Loucy (cell line): ENCODE data around the gene SNX21.

Experiments
- H2AFZ ChIP-seq: fragments of 200-600 bp; sonication (generic); 2 replicates; pipeline ENCODE4 v1.6.0; 2016; ENCODE audit warnings: antibody characterized with exemption, mild to moderate bottlenecking, low read length, moderate library complexity
- H3F3A ChIP-seq: fragments of 200-600 bp; 2 replicates; pipeline ENCODE4 v1.6.0; 2016; ENCODE audit warnings: antibody characterized with exemption, low read depth, mild to moderate bottlenecking
- H3K27me3 ChIP-seq: fragments of 200-600 bp; sonication (generic); 2 replicates; pipeline ENCODE4 v1.6.1; 2014; ENCODE audit warnings: low read length, mild to moderate bottlenecking; ENCODE audit not compliant: insufficient read depth, poor library complexity, severe bottlenecking
- H3K36me3 ChIP-seq: fragments of 200-600 bp; sonication (generic); 2 replicates; pipeline ENCODE4 v1.6.1; 2016; ENCODE audit warnings: low read length; ENCODE audit not compliant: insufficient read depth
- H3K4me1 ChIP-seq: fragments of 200-600 bp; sonication (generic); 2 replicates; pipeline ENCODE4 v1.5.1; 2014; ENCODE audit warnings: low read length, mild to moderate bottlenecking; ENCODE audit not compliant: insufficient read depth, poor library complexity, severe bottlenecking
- H3K4me2 ChIP-seq: fragments of 200-600 bp; sonication (generic); 2 replicates; pipeline ENCODE4 v1.6.0; 2014; ENCODE audit warnings: antibody characterized with exemption, low read length, low read depth, mild to moderate bottlenecking; ENCODE audit not compliant: poor library complexity, severe bottlenecking
- H3K4me3 ChIP-seq: fragments of 200-600 bp; sonication (generic); 2 replicates; pipeline ENCODE4 v1.5.1; 2014; ENCODE audit warnings: low read length, mild to moderate bottlenecking, mixed read lengths; ENCODE audit not compliant: poor library complexity, severe bottlenecking
- H3K79me2 ChIP-seq: fragments of 200-600 bp; sonication (generic); 2 replicates; pipeline ENCODE4 v1.6.1; 2014; ENCODE audit warnings: low read length; ENCODE audit not compliant: insufficient read depth
- H3K9ac ChIP-seq: fragments of 200-600 bp; sonication (generic); 2 replicates; pipeline ENCODE4 v1.6.0; 2014; ENCODE audit warnings: mild to moderate bottlenecking, low read depth, low read length, moderate library complexity; ENCODE audit not compliant: poor library complexity, severe bottlenecking
- H3K9me2 ChIP-seq: fragments of 200-600 bp; sonication (generic); replicated peaks from 2 replicates; pipeline ENCODE4 v1.6.1; 2016; ENCODE audit warnings: low read depth, low read length, mixed read lengths
- H3K9me3 ChIP-seq: fragments of 200-600 bp; sonication (generic); 2 replicates; pipeline ENCODE4 v1.6.1; 2014; ENCODE audit warnings: mild to moderate bottlenecking, antibody characterized with exemption, low read length, low read depth; ENCODE audit not compliant: insufficient read depth
- H4K20me1 ChIP-seq: fragments of 200-600 bp; sonication (generic); 2 replicates; pipeline ENCODE4 v1.6.0; 2014; ENCODE audit warnings: antibody characterized with exemption, low read length, mild to moderate bottlenecking; ENCODE audit not compliant: insufficient read depth, poor library complexity, severe bottlenecking
- CTCF ChIP-seq: fragments of 200-600 bp; sonication (generic); conservative IDR thresholded peaks from 2 replicates; pipeline ENCODE4 v1.5.1; 2014; ENCODE audit warnings: mild to moderate bottlenecking, antibody characterized with exemption, low read length
- EZH2phosphoT487 ChIP-seq: fragments of 200-600 bp; IDR thresholded peaks from 2 replicates; pipeline ENCODE4 v1.6.1; 2018; ENCODE audit warnings: antibody characterized with exemption, mild to moderate bottlenecking, moderate library complexity, borderline replicate concordance

Gene SNX21

DNA sequence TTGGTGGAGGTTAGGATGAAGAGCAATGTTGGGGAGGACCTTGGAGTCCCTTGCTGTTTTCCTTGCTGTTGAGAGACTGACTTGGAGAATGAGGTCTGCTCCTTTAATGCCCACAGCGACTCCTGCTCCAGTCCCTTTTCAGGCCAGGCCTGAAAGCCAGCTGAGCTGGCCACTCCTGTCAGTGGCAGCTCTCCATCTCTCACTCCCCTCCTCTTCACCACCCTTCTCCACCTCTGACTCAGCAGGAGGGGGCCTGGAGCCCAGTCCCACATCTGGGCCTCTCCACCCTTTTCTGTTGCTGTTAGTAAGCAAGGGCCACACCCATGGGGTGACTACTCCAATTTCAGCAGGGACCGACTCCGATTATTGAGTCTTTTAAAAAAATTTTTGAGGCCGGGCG is 2.2 kb downstream of the SNX21 start:
- H3K36me3 ChIP-seq = no peaks in the 10 kb centered on the region
- peaks cover 8% of the 10 kb centered on the region for H3K4me1 ChIP-seq
- no peak overlapping the region for H3K4me2 ChIP-seq
- no peak overlapping the region for H2AFZ ChIP-seq
- no peaks in the 10 kb centered on the region for H4K20me1 ChIP-seq
- no peak for TF ChIP-seq EZH2phosphoT487
- no peak for TF ChIP-seq CTCF
- no peaks in the 10 kb centered on the region for H3K9me2 ChIP-seq
- H3K9ac ChIP-seq = no peak overlapping the region
- H3F3A ChIP-seq = no peaks in the 10 kb centered on the region
- H3K9me3 ChIP-seq = no peaks in the 10 kb centered on the region
- no peak overlapping the region for H3K4me3 ChIP-seq
- H3K79me2 ChIP-seq = no peaks in the 10 kb centered on the region
- H3K27me3 ChIP-seq = no peaks in the 10 kb centered on the region

- TF ChIP-seq CTCF (no peak), EZH2phosphoT487 (no peak)
- H3K4me3 ChIP-seq = no peak overlapping the region
Measured at GRCh38 chr20:45836841-45837240, 3.2 kb downstream of the SNX21 start.

DNA sequence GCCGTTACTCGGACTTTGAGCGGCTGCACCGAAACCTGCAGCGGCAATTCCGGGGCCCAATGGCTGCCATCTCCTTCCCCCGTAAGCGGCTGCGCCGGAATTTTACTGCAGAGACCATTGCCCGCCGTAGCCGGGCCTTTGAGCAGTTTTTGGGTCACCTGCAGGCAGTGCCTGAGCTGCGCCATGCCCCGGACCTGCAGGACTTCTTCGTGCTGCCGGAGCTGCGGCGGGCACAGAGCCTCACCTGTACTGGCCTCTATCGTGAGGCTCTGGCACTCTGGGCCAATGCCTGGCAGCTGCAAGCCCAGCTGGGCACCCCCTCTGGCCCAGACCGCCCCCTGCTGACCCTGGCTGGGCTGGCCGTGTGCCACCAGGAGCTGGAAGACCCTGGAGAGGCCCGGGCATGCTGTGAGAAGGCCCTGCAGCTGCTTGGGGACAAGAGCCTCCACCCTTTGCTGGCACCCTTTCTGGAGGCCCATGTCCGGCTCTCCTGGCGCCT is 7.2 kb downstream of the SNX21 start:
- Histone ChIP-seq H3K27me3 (no peaks in the 10 kb centered on the region), H3K9me3 (no peaks in the 10 kb centered on the region), H3K36me3 (peaks cover 10% of the 10 kb centered on the region; the same call in 1 of the 2 replicates), H3K79me2 (no peaks in the 10 kb centered on the region), H3K4me2 (no peak overlapping the region), H3K4me3 (no peak overlapping the region), H3F3A (no peaks in the 10 kb centered on the region), H3K9me2 (no peaks in the 10 kb centered on the region), H3K9ac (no peak overlapping the region), H3K4me1 (no peaks in the 10 kb centered on the region), H2AFZ (no peak overlapping the region), H4K20me1 (no peaks in the 10 kb centered on the region)
- TF ChIP-seq EZH2phosphoT487 (no peak), CTCF (no peak)

More at GRCh38 chr20:45836841-45837240, 3.2 kb downstream of the SNX21 start:
- H3K79me2 ChIP-seq = no peaks in the 10 kb centered on the region
- no peaks in the 10 kb centered on the region for H3F3A ChIP-seq
- H3K36me3 ChIP-seq = no peaks in the 10 kb centered on the region
- H3K27me3 ChIP-seq = no peaks in the 10 kb centered on the region
- H3K9ac ChIP-seq = no peak overlapping the region
- peaks cover 8% of the 10 kb centered on the region for H3K4me1 ChIP-seq
- H3K4me2 ChIP-seq = no peak overlapping the region
- H3K9me2 ChIP-seq = no peaks in the 10 kb centered on the region
- no peaks in the 10 kb centered on the region for H3K9me3 ChIP-seq
- H2AFZ ChIP-seq = no peak overlapping the region
- H4K20me1 ChIP-seq = no peaks in the 10 kb centered on the region
